Fibroblast of skin of scalp (primary cell): Measurements from ENCODE around the gene TNS3.

Experiments used
- DNase-seq: peaks from one replicate; pipeline ENCODE4 v3.0.0-alpha.2; 2013

The TNS3 gene

DNA sequence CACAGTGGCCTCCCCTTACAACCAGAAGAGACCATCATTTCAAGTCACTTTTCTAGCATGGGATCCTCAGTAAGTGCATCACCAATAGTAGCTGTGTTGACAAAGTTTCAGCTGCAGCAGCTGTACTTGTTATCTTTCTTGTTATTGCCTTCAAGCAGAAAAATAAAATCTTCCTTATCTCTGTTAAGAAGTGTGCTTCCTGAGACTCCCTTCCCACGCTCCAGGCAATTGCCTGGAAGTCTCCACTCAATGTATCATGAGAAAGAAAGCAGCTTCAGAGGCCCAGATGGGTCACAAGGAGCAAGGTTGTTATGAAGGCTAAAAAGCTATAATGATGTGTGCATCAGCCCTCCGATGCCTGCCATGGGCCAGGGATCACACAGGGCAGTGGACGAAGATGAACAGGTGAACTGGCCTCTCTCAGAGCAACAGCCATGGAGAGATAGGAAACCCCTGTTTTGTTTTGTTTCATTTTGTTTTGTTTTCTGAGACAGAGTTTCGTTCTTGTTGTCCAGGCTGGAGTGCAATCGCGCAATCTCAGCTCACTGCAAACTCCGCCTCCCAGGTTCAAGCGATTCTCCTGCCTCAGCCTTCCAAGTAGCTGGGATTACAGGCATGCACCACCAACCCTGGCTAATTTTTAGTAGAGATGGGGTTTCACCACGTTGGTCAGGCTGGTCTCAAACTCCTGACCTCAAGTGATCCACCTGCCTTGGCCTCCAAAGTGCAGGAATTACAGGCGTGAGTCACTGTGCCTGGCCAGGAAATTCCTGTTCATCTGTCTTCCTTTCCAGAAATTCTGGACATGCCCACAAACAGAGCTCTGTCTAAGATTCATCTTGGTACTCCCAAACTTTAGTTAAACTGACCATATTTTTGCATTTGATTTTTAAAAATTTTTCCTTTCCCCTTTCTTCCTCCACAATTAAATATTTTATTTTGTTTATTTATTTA lies 340.5 kb downstream of the TNS3 start:
- DNase-seq: no peak

DNA sequence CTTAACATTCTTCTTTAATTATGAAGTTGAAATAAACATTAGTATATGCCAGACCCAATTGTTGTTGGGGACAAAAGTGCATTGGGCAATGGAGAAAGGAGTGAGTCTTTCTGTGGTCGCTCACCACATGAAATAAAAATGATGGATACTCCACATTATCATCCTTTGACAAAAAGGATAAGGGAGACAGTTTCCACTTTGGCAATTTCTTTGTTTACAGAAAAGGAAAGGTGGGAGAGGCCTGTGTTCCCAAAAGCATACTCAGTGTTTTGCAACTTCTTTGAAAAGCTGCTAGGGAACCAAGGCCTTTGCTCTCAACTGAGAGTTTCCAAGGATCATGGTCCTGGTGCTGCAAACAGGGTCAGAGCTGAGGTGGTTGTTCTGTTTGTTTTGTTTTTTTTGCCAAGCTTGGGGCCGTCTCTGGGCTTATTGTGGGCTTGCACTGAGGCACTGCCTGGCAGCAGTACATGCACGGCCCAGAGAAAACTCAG lies 341.9 kb downstream of the TNS3 start:
- DNase-seq: no peak

DNA sequence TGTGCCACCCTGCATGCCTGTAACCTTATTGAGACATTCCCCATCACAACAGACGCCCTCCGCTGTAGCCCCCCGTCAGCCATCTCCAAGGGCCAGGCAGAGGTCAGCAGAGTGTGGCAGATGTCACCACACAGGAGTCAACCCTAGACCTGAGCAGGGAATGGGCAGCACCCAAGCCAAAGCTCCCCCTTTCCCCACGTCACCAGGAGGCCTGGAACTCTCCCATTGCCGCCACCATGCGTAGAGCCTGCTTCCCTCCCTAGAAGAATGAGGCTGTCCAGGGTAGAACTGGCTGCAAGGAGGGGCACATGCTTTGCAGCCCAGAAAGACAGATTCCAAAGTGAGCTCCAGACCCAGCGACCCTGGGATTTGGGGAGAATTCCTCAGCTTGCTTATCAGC lies 342.9 kb downstream of the TNS3 start:
- DNase-seq: no peak

DNA sequence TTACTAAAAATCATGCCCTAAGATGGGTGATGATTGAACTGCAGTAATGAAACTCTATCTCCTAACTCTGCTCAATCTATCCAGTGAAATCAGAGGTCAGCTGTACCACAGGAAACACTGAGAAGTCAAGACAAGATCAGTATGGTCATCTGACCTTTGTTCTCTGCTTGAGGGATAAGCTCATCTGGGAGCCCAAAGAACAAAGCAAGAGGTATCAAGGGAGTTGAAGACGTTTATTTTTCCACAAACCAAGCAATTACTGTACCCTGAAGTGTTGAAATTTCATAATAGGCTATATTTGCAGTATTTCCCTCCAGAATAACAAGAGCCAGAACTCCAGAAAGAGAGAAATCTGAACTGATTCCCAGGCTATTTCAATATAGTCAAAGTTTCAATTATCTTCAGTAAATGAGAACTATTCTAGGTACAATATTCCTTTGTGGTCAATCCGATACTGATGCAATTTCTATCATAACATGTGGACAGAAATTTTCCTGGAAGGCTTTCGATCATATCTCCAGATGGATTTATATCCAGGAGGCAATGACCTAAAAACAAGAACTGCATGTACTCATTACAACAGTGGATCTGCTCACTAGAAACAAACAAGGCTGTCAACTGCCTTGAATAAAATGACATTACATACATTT lies 345.3 kb downstream of the TNS3 start:
- DNase-seq: no peak

DNA sequence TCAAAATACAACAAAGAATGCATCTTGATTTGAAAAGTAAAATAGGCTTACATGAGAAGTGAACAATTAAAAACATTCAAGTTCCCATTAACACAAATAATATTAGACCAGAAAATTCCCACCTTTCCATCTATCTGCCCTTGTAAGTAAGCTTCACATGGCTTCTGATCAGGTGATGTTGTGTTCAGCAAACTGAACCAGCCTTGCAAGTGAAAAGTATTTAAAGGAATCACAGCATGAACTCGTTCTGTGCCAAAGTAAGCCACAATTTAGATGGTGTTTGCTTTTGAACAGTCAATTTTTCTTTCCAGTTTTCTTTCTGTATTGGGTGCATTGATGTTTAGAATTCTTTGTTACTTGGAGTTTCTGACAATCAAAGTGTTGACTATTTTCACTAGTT lies 347.9 kb downstream of the TNS3 start:
- DNase-seq: no peak

DNA sequence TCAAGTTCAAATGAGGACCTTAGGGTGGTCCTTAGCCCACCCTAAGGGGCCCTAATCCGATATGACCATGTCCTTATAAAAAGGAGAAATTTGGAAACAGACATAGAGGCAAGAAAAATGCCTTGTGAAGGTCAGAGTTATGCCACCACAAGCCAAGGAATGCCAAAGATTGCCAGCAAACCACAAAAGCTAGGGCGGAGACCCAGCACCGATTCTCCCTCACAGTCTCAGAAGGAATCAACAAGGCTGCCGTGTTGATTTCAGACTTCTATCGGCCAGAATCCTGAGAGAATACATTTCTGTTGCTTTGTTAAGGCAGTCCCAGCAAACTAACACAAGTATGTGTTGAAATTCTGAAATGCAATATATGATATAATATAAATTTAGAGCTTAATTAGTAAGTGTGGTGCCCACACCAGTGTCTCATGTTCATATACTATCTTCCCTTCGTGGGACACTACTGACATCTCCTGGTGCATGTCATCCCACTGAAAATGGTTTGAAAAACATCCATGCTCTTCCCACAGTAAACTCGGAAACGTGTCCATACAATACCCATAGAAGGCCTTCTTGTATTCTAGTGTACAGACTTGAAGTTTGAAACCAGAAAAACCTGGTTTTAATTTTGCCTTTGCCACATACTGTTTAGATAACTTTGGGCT lies 349.0 kb downstream of the TNS3 start:
- DNase-seq: peak; percentile 61

DNA sequence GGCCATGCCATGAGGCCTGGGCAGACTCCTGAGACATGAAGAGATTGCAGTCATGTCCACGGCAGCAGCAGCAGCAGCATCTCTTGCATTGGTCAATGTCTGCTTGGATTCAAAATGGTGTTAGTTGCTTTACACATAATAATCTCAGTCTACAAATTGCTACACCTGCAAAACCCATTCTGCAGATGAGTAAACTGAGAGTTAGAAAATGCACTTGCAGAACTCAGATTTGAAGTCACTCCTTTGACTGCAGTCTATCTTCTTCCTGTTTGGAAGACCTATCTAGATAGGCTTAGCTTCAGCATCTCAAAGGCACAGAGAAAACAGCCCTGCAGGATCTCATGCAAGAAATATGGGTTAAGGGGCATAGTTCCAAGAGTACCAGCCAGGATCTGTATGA lies 350.3 kb downstream of the TNS3 start:
- DNase-seq: no peak

DNA sequence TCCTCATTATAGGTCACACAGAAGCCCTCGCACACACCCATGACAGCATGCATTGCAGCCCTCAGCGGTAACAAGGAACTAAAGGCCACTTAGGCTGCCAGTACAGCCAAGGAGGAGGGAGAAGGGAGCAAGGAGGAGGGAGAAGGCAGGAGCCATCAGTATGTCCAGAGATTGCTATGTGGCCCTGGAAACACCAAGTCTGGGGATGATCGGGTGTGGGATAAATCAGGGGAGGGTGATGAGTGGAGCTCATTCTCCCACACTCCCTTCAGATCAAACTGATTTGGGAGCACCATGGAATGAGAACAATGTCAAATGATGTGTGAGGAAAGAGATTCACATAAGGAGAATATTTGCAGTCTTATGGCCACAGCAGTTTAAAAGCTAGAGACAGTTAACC lies 350.9 kb downstream of the TNS3 start:
- DNase-seq: peak; percentile 30

DNA sequence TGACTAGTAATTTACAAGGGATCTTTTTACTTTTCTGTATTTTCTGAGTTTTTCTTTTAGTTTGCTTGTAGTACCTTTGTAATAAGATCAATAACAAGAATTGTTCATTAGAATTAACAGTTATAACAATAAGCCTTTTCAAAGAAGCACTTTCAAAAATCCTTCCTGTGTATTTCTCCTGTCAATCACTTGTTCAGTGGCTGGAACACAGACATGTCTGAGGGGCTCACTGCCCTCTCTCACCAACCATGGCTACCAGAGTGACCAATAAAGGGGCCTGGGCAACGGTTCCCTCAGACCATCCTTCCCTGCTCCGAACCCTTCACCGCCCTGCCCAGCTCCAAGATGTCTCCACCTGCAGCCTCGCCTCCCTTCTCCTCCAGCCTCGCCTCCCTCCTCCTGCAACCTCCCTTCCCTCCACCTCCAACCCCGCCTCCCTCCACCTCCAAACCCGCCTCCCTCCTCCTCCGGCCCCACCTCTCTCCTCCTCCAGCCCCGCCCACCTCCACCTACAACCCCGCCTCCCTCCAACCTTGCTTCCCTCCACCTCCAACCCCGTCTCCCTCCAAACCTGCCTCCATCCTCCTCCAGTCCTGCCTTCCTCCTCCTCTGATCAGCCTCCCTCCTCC lies 353.4 kb downstream of the TNS3 start:
- DNase-seq: no peak

DNA sequence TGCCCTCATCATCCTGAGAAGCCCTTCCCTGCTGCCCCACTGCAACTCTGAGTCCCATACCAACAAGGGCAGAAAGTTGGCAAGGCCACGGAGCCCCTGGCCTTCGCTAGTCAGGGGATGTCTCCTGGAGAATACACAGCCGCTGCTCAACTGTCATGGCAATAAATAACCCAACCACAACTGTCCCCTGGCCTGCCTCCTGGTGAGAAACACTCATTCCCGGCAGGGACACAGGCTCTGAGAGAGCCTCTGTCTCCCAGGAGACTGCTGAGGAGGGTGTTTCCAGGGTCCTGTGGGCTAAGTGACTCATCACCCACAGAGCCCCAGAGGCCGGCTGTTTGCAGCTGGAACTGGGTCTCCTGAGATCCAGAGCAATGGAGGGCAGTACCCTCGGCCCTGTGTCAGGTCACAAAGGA lies 354.1 kb downstream of the TNS3 start:
- peak; percentile 88 for DNase-seq

DNA sequence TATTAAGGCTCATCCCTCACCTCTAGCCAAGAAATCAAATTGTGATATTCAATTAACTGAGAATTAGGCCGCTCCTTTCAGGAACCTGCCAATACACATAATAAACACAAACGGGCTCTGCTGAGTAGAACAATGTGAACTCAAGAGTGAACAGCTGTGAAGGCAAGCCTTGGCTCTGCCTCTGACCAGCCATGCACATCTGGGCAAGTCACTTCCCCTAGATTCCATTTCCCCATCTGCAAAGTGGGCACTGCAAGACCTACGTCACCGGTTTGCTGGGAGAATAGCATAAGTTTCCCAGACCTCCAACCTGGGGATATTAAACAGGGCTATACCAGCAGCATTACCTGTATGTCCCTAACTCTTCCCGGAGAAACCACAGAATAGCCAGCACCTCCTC lies 355.2 kb downstream of the TNS3 start:
- DNase-seq: no peak

DNA sequence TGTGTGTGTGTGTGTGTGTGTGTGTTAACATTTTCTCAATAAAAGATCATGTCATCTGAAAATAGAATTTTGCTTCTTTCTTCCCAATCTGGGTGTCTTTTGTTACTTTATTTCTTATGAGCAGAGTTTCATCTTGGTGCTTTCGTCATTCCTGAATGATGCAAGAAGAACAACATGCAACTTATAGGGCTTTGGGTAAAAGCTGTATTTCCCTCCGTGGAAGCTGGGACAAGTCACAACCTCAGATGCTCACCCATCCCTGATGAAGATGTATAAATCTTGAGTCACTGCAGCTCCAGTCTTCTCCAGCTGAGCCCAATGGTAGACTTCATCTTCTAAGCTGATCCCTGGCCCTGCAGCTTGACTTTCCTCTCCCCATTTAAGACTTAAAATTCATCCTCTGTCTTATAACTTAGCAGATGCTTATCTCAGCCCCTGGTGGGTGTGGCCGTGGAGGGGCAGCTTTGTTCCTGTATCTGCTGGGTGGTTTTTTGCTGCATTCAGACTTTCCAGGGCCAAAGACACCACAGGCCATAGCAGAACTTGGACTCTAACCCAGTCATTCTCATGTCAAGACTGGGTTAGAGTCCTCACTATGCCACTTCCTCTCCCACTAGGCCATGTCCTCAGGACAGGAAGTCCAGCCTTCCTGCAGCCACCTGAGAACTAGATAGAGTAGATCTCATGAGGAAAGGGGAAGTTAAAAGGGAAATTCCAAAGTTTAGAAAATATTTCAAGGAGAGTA lies 356.4 kb downstream of the TNS3 start:
- peak; percentile 60 for DNase-seq
